ENCODE data around the gene CHSY3. TPM values are rescaled to one million over a fixed set of nuclear protein-coding genes. Genes with fewer than 3 reads are reported as not detected.

The CHSY3 gene
- polyA plus RNA-seq, 1 donor: 1.7 TPM

- Histone ChIP-seq H3K27ac (ENCODE audit: low read length) (no peak overlapping the region), H3K4me1 (ENCODE audit: control insufficient read depth, insufficient read depth, low read length) (no peaks in the 10 kb centered on the region), H3K27me3 (ENCODE audit: control insufficient read depth, insufficient read depth, low read length) (no peaks in the 10 kb centered on the region), H3K9me3 (ENCODE audit: control insufficient read depth, low read depth, low read length) (no peaks in the 10 kb centered on the region), H3K36me3 (ENCODE audit: control insufficient read depth, insufficient read depth, low read length) (no peaks in the 10 kb centered on the region), H3K4me3 (ENCODE audit: low read length) (no peak overlapping the region)
- 89% methylated on average over 1 of the region's 3 CpGs for WGBS (ENCODE audit: insufficient coverage, low lambda C conversion rate)
- DNase-seq: no peak
Measured at GRCh38 chr5:130023604-130024003, 119.3 kb downstream of the CHSY3 start.

GRCh38 chr5:130024006-130024405, 119.7 kb downstream of the CHSY3 start:
- DNase-seq: no peak
- Histone ChIP-seq H3K9me3 (ENCODE audit: control insufficient read depth, low read depth, low read length) (no peaks in the 10 kb centered on the region), H3K36me3 (ENCODE audit: control insufficient read depth, insufficient read depth, low read length) (no peaks in the 10 kb centered on the region), H3K4me3 (ENCODE audit: low read length) (no peak overlapping the region), H3K4me1 (ENCODE audit: control insufficient read depth, insufficient read depth, low read length) (no peaks in the 10 kb centered on the region), H3K27ac (ENCODE audit: low read length) (no peak overlapping the region), H3K27me3 (ENCODE audit: control insufficient read depth, insufficient read depth, low read length) (no peaks in the 10 kb centered on the region)

- 100% methylated on average over 1 of the region's 1 CpG for WGBS (ENCODE audit: insufficient coverage, low lambda C conversion rate)
- DNase-seq: no peak
- Histone ChIP-seq H3K4me3 (ENCODE audit: low read length) (no peak overlapping the region), H3K27me3 (ENCODE audit: control insufficient read depth, insufficient read depth, low read length) (no peaks in the 10 kb centered on the region), H3K9me3 (ENCODE audit: control insufficient read depth, low read depth, low read length) (no peaks in the 10 kb centered on the region), H3K27ac (ENCODE audit: low read length) (no peak overlapping the region), H3K4me1 (ENCODE audit: control insufficient read depth, insufficient read depth, low read length) (no peaks in the 10 kb centered on the region), H3K36me3 (ENCODE audit: control insufficient read depth, insufficient read depth, low read length) (no peaks in the 10 kb centered on the region)
Measured at GRCh38 chr5:130025511-130025910, 121.2 kb downstream of the CHSY3 start.

- H3K36me3 ChIP-seq (ENCODE audit: control insufficient read depth, insufficient read depth, low read length): no peaks in the 10 kb centered on the region
- DNase-seq: no peak
- H3K4me3 ChIP-seq (ENCODE audit: low read length): no peak overlapping the region
Measured at GRCh38 chr5:130032807-130033206, 128.5 kb downstream of the CHSY3 start.

GRCh38 chr5:130034566-130035210, 130.4 kb downstream of the CHSY3 start:
- H3K27ac ChIP-seq (ENCODE audit: low read length): no peak overlapping the region
- H3K36me3 ChIP-seq (ENCODE audit: control insufficient read depth, insufficient read depth, low read length): no peaks in the 10 kb centered on the region
- no peak overlapping the region for H3K4me3 ChIP-seq (ENCODE audit: low read length)
- DNase-seq: no peak
- H3K9me3 ChIP-seq (ENCODE audit: control insufficient read depth, low read depth, low read length): no peaks in the 10 kb centered on the region
- no peaks in the 10 kb centered on the region for H3K4me1 ChIP-seq (ENCODE audit: control insufficient read depth, insufficient read depth, low read length)
- no peaks in the 10 kb centered on the region for H3K27me3 ChIP-seq (ENCODE audit: control insufficient read depth, insufficient read depth, low read length)

More at GRCh38 chr5:130032807-130033206, 128.5 kb downstream of the CHSY3 start:
- Histone ChIP-seq H3K9me3 (ENCODE audit: control insufficient read depth, low read depth, low read length) (no peaks in the 10 kb centered on the region), H3K27ac (ENCODE audit: low read length) (no peak overlapping the region), H3K4me1 (ENCODE audit: control insufficient read depth, insufficient read depth, low read length) (no peaks in the 10 kb centered on the region), H3K27me3 (ENCODE audit: control insufficient read depth, insufficient read depth, low read length) (no peaks in the 10 kb centered on the region)
- WGBS (ENCODE audit: insufficient coverage, low lambda C conversion rate): no CpG with 5 or more reads among the region's 3 CpGs

- 83% methylated on average over 1 of the region's 1 CpG for WGBS (ENCODE audit: insufficient coverage, low lambda C conversion rate)
- Histone ChIP-seq H3K36me3 (ENCODE audit: control insufficient read depth, insufficient read depth, low read length) (no peaks in the 10 kb centered on the region), H3K9me3 (ENCODE audit: control insufficient read depth, low read depth, low read length) (no peaks in the 10 kb centered on the region), H3K4me3 (ENCODE audit: low read length) (no peak overlapping the region), H3K27ac (ENCODE audit: low read length) (no peak overlapping the region), H3K4me1 (ENCODE audit: control insufficient read depth, insufficient read depth, low read length) (no peaks in the 10 kb centered on the region), H3K27me3 (ENCODE audit: control insufficient read depth, insufficient read depth, low read length) (no peaks in the 10 kb centered on the region)
- DNase-seq: no peak
Measured at GRCh38 chr5:130035388-130035787, 131.1 kb downstream of the CHSY3 start.

GRCh38 chr5:130037905-130038304, 133.6 kb downstream of the CHSY3 start:
- H3K9me3 ChIP-seq (ENCODE audit: control insufficient read depth, low read depth, low read length): no peaks in the 10 kb centered on the region
- no peak for DNase-seq
- H3K4me1 ChIP-seq (ENCODE audit: control insufficient read depth, insufficient read depth, low read length): no peaks in the 10 kb centered on the region
- no peaks in the 10 kb centered on the region for H3K27me3 ChIP-seq (ENCODE audit: control insufficient read depth, insufficient read depth, low read length)
- H3K4me3 ChIP-seq (ENCODE audit: low read length): no peak overlapping the region
- H3K27ac ChIP-seq (ENCODE audit: low read length): no peak overlapping the region
- no peaks in the 10 kb centered on the region for H3K36me3 ChIP-seq (ENCODE audit: control insufficient read depth, insufficient read depth, low read length)

GRCh38 chr5:130043834-130044233, 139.6 kb downstream of the CHSY3 start:
- no peak overlapping the region for H3K27ac ChIP-seq (ENCODE audit: low read length)
- H3K9me3 ChIP-seq (ENCODE audit: control insufficient read depth, low read depth, low read length): no peaks in the 10 kb centered on the region
- no peak overlapping the region for H3K4me3 ChIP-seq (ENCODE audit: low read length)
- no peaks in the 10 kb centered on the region for H3K4me1 ChIP-seq (ENCODE audit: control insufficient read depth, insufficient read depth, low read length)
- DNase-seq: no peak
- H3K36me3 ChIP-seq (ENCODE audit: control insufficient read depth, insufficient read depth, low read length): no peaks in the 10 kb centered on the region
- WGBS (ENCODE audit: insufficient coverage, low lambda C conversion rate): no CpG with 5 or more reads among the region's 1 CpG
- H3K27me3 ChIP-seq (ENCODE audit: control insufficient read depth, insufficient read depth, low read length): no peaks in the 10 kb centered on the region

GRCh38 chr5:130045334-130045733, 141.1 kb downstream of the CHSY3 start:
- Histone ChIP-seq H3K27me3 (ENCODE audit: control insufficient read depth, insufficient read depth, low read length) (no peaks in the 10 kb centered on the region), H3K9me3 (ENCODE audit: control insufficient read depth, low read depth, low read length) (no peaks in the 10 kb centered on the region), H3K4me3 (ENCODE audit: low read length) (no peak overlapping the region), H3K27ac (ENCODE audit: low read length) (no peak overlapping the region), H3K36me3 (ENCODE audit: control insufficient read depth, insufficient read depth, low read length) (no peaks in the 10 kb centered on the region), H3K4me1 (ENCODE audit: control insufficient read depth, insufficient read depth, low read length) (no peaks in the 10 kb centered on the region)
- WGBS (ENCODE audit: insufficient coverage, low lambda C conversion rate): no CpG with 5 or more reads among the region's 3 CpGs
- DNase-seq: no peak

- WGBS (ENCODE audit: insufficient coverage, low lambda C conversion rate): no CpG with 5 or more reads among the region's 3 CpGs
- DNase-seq: no peak
- H3K36me3 ChIP-seq (ENCODE audit: control insufficient read depth, insufficient read depth, low read length): no peaks in the 10 kb centered on the region
- no peak overlapping the region for H3K27ac ChIP-seq (ENCODE audit: low read length)
- H3K4me1 ChIP-seq (ENCODE audit: control insufficient read depth, insufficient read depth, low read length): no peaks in the 10 kb centered on the region
- no peaks in the 10 kb centered on the region for H3K9me3 ChIP-seq (ENCODE audit: control insufficient read depth, low read depth, low read length)
- H3K4me3 ChIP-seq (ENCODE audit: low read length): no peak overlapping the region
- no peaks in the 10 kb centered on the region for H3K27me3 ChIP-seq (ENCODE audit: control insufficient read depth, insufficient read depth, low read length)
Measured at GRCh38 chr5:130050585-130050984, 146.3 kb downstream of the CHSY3 start.

GRCh38 chr5:130052752-130053151, 148.5 kb downstream of the CHSY3 start:
- Histone ChIP-seq H3K4me1 (ENCODE audit: control insufficient read depth, insufficient read depth, low read length) (no peaks in the 10 kb centered on the region), H3K27ac (ENCODE audit: low read length) (no peak overlapping the region), H3K9me3 (ENCODE audit: control insufficient read depth, low read depth, low read length) (no peaks in the 10 kb centered on the region), H3K27me3 (ENCODE audit: control insufficient read depth, insufficient read depth, low read length) (no peaks in the 10 kb centered on the region), H3K36me3 (ENCODE audit: control insufficient read depth, insufficient read depth, low read length) (no peaks in the 10 kb centered on the region), H3K4me3 (ENCODE audit: low read length) (no peak overlapping the region)
- 100% methylated on average over 1 of the region's 1 CpG for WGBS (ENCODE audit: insufficient coverage, low lambda C conversion rate)
- no peak for DNase-seq

Data from large intestine (tissue), 3 donors.